Psoas muscle (tissue), 8 donors: Measurements from ENCODE around the gene NR5A2. TPM values are rescaled to one million over a fixed set of nuclear protein-coding genes. Genes with fewer than 3 reads are reported as not detected.
A peak's percentile ranks its signal among the peaks of the same experiment; 100 is the strongest.

Source experiments
- ATAC-seq, 4 donors: fragments of 200-7000 bp; cut with Tn5 transposase; one replicate each; pipeline ENCODE4 v1.9.1; 2020; ENCODE audit warnings: moderate library complexity in 3 of 4, mild to moderate bottlenecking in 2 of 4
- DNase-seq, 2 donors: peaks; one replicate each; pipeline ENCODE4 v3.0.0-alpha.2; 2020
- H3K27ac ChIP-seq: fragments of 200-600 bp; one replicate; pipeline ENCODE4 v1.8.0; 2022
- H3K27me3 ChIP-seq, 3 donors: fragments of 200-600 bp in 1 of 3; one replicate each; pipeline versions ENCODE4 v1.6.1 to v1.8.0; 2013 to 2022; ENCODE audit warnings: low read length in 2 of 3, mild to moderate bottlenecking in 2 of 3, moderate library complexity in 1 of 3; ENCODE audit not compliant: insufficient read depth in 3 of 3
- H3K36me3 ChIP-seq, 2 donors: fragments of 200-600 bp in 1 of 2; one replicate each; pipeline versions ENCODE4 v1.6.1 to v1.8.0; 2013 to 2022; ENCODE audit warnings: low read depth in 1 of 2, mild to moderate bottlenecking in 1 of 2, moderate library complexity in 1 of 2; ENCODE audit not compliant: insufficient read depth in 1 of 2
- H3K4me1 ChIP-seq: fragments of 200-600 bp; one replicate; pipeline ENCODE4 v1.8.0; 2022
- H3K4me3 ChIP-seq: fragments of 200-600 bp; one replicate; pipeline ENCODE4 v1.8.0; 2022; ENCODE audit warnings: mild to moderate bottlenecking
- H3K9me3 ChIP-seq: fragments of 200-600 bp; one replicate; pipeline ENCODE4 v1.8.0; 2022
- WGBS, 3 donors: extraction: QIAGEN DNeasy Blood & Tissue Kit; methylation state at CpG; one replicate each; pipeline versions ENCODE4 v1.1.6 to v1.1.7; 2013; 5-methylcytosine and 5-hydroxymethylcytosine counted together
- intact Hi-C, 2 donors: fragments of 100-400 bp; cut with DNase I; formaldehyde crosslinking; loops; one replicate each; pipeline versions ENCODE4 v1.11.0 to v1.14.2; 2022
- polyA plus RNA-seq, 3 donors: library from polyadenylated mRNA; stranded (reverse); fragments of 200-250 nt; gene quantifications; one replicate each; pipeline ENCODE4 v1.2.3, GENCODE V29; 2013
- total RNA-seq, 4 donors: library from RNA; stranded (reverse); fragmentation: NEBNext Ultra II Directional in 2 of 4; extraction: Animal tissue kit (Norgen Biotek cat#: 25700) in 2 of 4; gene quantifications; one replicate each; pipeline versions ENCODE4 v1.2.1 to v1.2.4, GENCODE V29; 2021 to 2023
- TF ChIP-seq, protein P1 (sequence below): fragments of 200-600 bp; IDR thresholded peaks from one replicate; pipeline ENCODE4 v1.8.0; 2022; ENCODE audit warnings: antibody characterized with exemption
- donor health status: healthy with polysubstance abuse.
- donor health status: DM: no; HTN: no; CAD: no; lungs with moderate emphysema.
- donor health status: Bipolar disorder and iron deficiency.
- donor health status: healthy.
- donor health status: DM: yes; HTN: yes; CAD: no.
- donor health status: DM: no; HTN: no; CAD: no.
- donor health status: DM: no; HTN: no; CAD: no.
- donor health status: DM: yes; HTN: yes; CAD: no.

The NR5A2 gene
- total and polyA plus RNA-seq, 7 donors, result 0.27 to 1.2 (median 0.60) TPM

GRCh38 chr1:200058341-200058740 lies 30.8 kb downstream of the NR5A2 start:
- intact Hi-C loops, result no loop called here
- TF ChIP-seq, protein P1, sequence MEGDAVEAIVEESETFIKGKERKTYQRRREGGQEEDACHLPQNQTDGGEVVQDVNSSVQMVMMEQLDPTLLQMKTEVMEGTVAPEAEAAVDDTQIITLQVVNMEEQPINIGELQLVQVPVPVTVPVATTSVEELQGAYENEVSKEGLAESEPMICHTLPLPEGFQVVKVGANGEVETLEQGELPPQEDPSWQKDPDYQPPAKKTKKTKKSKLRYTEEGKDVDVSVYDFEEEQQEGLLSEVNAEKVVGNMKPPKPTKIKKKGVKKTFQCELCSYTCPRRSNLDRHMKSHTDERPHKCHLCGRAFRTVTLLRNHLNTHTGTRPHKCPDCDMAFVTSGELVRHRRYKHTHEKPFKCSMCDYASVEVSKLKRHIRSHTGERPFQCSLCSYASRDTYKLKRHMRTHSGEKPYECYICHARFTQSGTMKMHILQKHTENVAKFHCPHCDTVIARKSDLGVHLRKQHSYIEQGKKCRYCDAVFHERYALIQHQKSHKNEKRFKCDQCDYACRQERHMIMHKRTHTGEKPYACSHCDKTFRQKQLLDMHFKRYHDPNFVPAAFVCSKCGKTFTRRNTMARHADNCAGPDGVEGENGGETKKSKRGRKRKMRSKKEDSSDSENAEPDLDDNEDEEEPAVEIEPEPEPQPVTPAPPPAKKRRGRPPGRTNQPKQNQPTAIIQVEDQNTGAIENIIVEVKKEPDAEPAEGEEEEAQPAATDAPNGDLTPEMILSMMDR, result no peak

GRCh38 chr1:200062143-200062542 lies 34.6 kb downstream of the NR5A2 start:
- Histone ChIP-seq H3K9me3 (no peaks in the 10 kb centered on the region), H3K4me1 (no peaks in the 10 kb centered on the region), H3K27me3 (peaks cover 0 to 9% (median 1%) of the 10 kb centered on the region in 3 donors), H3K36me3 (no peaks in the 10 kb centered on the region), H3K27ac (no peak overlapping the region), H3K4me3 (no peak overlapping the region)
- 77 to 80% (median 79%) methylated on average over 2 of the region's 2 CpGs for WGBS, 3 donors
- ATAC-seq (no peak), DNase-seq (no peak)
- intact Hi-C loops, result no loop called here
- TF ChIP-seq, protein P1, result no peak

More at GRCh38 chr1:200058341-200058740, 30.8 kb downstream of the NR5A2 start:
- no peak for DNase-seq
- Histone ChIP-seq H3K36me3 (no peaks in the 10 kb centered on the region), H3K27ac (no peak overlapping the region), H3K27me3 (peaks cover 0 to 9% (median 0%) of the 10 kb centered on the region in 3 donors), H3K9me3 (no peaks in the 10 kb centered on the region), H3K4me3 (no peak overlapping the region), H3K4me1 (no peaks in the 10 kb centered on the region)
- 92 to 93% (median 92%) methylated on average over 15 of the region's 15 CpGs for WGBS, 3 donors
- no peak for ATAC-seq

DNA sequence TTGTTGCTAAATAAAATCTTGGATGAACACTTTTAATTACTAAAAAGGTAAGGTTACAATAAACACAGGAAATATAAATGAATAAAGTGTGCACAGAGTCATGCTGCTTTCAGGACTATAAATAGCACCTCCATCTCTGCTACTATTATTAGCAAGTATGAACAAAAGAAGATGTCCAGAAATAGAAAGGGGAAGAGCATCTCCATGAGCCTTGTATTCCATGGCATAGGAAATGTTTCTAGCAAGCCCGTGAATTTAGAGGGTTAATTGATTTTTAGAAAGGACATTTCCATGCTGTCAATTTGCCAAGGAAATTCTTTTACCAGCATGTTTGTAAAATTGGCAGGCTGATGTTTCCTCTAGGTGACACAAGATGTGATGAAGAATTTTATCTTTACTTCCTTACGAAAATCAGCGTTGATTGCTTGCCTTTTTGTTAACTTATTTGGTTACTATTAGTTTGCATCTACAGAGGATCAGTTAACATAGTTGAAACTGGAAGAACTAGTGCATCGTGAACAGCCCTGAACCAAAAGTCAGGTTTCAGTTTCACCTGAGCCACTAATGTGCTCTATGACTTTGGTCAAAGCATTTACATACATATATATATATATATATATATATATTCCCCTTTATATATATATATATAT lies 45.3 kb downstream of the NR5A2 start:
- peak in 3 of 4 donors; percentile 47 to 74 (median 64) for ATAC-seq
- TF ChIP-seq, protein P1, result no peak
- 60 to 63% (median 63%) methylated on average over 4 of the region's 4 CpGs for WGBS, 3 donors
- no peak overlapping the region for H3K27ac ChIP-seq
- H3K9me3 ChIP-seq, result no peaks in the 10 kb centered on the region
- no peaks in the 10 kb centered on the region for H3K36me3 ChIP-seq
- H3K27me3 ChIP-seq, result no peaks in the 10 kb centered on the region
- no peak for DNase-seq
- peaks cover 5% of the 10 kb centered on the region for H3K4me1 ChIP-seq
- intact Hi-C loops, result no loop called here
- no peak overlapping the region for H3K4me3 ChIP-seq

- Histone ChIP-seq H3K27ac (no peak overlapping the region), H3K27me3 (no peaks in the 10 kb centered on the region), H3K9me3 (no peaks in the 10 kb centered on the region), H3K4me1 (peaks cover 5% of the 10 kb centered on the region), H3K36me3 (no peaks in the 10 kb centered on the region), H3K4me3 (no peak overlapping the region)
- TF ChIP-seq, protein P1, result no peak
- intact Hi-C loops, result no loop called here
- no peak for ATAC-seq
- DNase-seq, result no peak
- WGBS, 3 donors, result 96 to 100% (median 97%) methylated on average over 1 of the region's 1 CpG
Measured at GRCh38 chr1:200073286-200073637, 45.8 kb downstream of the NR5A2 start.

- Histone ChIP-seq H3K4me3 (no peak overlapping the region), H3K27me3 (no peaks in the 10 kb centered on the region), H3K27ac (no peak overlapping the region), H3K36me3 (no peaks in the 10 kb centered on the region), H3K4me1 (peaks cover 11% of the 10 kb centered on the region), H3K9me3 (no peaks in the 10 kb centered on the region)
- ATAC-seq (no peak), DNase-seq (no peak)
- WGBS, 3 donors, result 32 to 45% (median 32%) methylated on average over 8 of the region's 8 CpGs
- intact Hi-C loops, result loop anchor here in 1 of 2 donors (1.0 kb wide), 1 partner anchor 33 kb away; no protein-coding TSS in a partner anchor
- TF ChIP-seq, protein P1, result no peak
Measured at GRCh38 chr1:200075522-200075921, 48.0 kb downstream of the NR5A2 start.
